Tibial artery (tissue), 4 donors: ENCODE data around the gene PNPLA6.

ENCODE experiments used
- DNase-seq, 2 donors: peaks; one replicate each; pipeline ENCODE4 v3.0.0-alpha.2; 2019
- H3K27ac ChIP-seq, 2 donors: fragments of 200-600 bp; sonication (generic) in 1 of 2; 1 replicate in 1 of 2; 2 replicates in 1 of 2; pipeline ENCODE4 v1.5.1; 2018 to 2019; ENCODE audit warnings: mild to moderate bottlenecking in 1 of 2
- H3K27me3 ChIP-seq, 2 donors: fragments of 200-600 bp; sonication (generic) in 1 of 2; one replicate each; pipeline versions ENCODE4 v1.5.1 to v1.6.0; 2016 to 2019
- H3K36me3 ChIP-seq, 3 donors: fragments of 200-600 bp; sonication (generic) in 2 of 3; one replicate each; pipeline ENCODE4 v1.5.1; 2016 to 2019; ENCODE audit warnings: mild to moderate bottlenecking in 2 of 3
- H3K4me1 ChIP-seq, 4 donors: fragments of 200-600 bp; sonication (generic) in 2 of 4; 1 replicate in 3 of 4; 2 replicates in 1 of 4; pipeline ENCODE4 v1.5.1; 2016 to 2019
- H3K4me3 ChIP-seq, 2 donors: fragments of 200-600 bp; sonication (generic) in 1 of 2; 1 replicate in 1 of 2; 2 replicates in 1 of 2; pipeline ENCODE4 v1.5.1; 2018 to 2019; ENCODE audit warnings: mild to moderate bottlenecking in 2 of 2
- H3K9me3 ChIP-seq, 3 donors: fragments of 200-600 bp; sonication (generic) in 1 of 3; one replicate each; pipeline ENCODE4 v1.5.1; 2016 to 2019
- intact Hi-C: fragments of 100-400 bp; cut with DNase I; formaldehyde crosslinking; loops from one replicate; pipeline ENCODE4 v1.15.0; 2023; ENCODE audit warnings: low total_unique reads
- TF ChIP-seq, protein P1 (sequence below), 2 experiments: fragments of 200-600 bp in 1 of 2; fragments of 450-650 bp in 1 of 2; IDR thresholded peaks; one replicate each; pipeline ENCODE4 v1.5.1; 2017 to 2019; ENCODE audit warnings: antibody characterized with exemption in 2 of 2, mild to moderate bottlenecking in 1 of 2, moderate library complexity in 1 of 2

PNPLA6 gene

DNA sequence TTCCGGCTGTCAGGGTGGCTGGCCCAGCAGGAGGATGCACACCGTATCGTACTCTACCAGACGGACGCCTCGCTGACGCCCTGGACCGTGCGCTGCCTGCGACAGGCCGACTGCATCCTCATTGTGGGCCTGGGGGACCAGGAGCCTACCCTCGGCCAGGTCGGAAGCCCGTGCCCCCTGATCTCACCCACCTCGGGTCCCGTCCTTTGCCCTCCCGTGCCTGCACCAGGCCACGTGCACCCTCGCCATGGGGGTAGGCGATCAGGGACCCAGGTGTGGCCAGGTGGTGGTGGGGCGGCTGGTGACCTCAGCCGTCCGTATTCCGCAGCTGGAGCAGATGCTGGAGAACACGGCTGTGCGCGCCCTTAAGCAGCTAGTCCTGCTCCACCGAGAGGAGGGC is 19.0 kb downstream of the PNPLA6 start:
- H3K27ac ChIP-seq = no peak overlapping the region
- TF ChIP-seq, protein P1, sequence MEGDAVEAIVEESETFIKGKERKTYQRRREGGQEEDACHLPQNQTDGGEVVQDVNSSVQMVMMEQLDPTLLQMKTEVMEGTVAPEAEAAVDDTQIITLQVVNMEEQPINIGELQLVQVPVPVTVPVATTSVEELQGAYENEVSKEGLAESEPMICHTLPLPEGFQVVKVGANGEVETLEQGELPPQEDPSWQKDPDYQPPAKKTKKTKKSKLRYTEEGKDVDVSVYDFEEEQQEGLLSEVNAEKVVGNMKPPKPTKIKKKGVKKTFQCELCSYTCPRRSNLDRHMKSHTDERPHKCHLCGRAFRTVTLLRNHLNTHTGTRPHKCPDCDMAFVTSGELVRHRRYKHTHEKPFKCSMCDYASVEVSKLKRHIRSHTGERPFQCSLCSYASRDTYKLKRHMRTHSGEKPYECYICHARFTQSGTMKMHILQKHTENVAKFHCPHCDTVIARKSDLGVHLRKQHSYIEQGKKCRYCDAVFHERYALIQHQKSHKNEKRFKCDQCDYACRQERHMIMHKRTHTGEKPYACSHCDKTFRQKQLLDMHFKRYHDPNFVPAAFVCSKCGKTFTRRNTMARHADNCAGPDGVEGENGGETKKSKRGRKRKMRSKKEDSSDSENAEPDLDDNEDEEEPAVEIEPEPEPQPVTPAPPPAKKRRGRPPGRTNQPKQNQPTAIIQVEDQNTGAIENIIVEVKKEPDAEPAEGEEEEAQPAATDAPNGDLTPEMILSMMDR (IDR thresholded peaks at IDR 0.05) = no peak
- peaks cover 66 to 96% (median 75%) of the 10 kb centered on the region in 3 donors for H3K36me3 ChIP-seq
- no peaks in the 10 kb centered on the region for H3K27me3 ChIP-seq
- no peak overlapping the region for H3K4me3 ChIP-seq
- H3K9me3 ChIP-seq = no peaks in the 10 kb centered on the region
- H3K4me1 ChIP-seq = peaks cover 0 to 10% (median 2%) of the 10 kb centered on the region in 4 donors
- intact Hi-C loops = no loop called here
- DNase-seq = no peak

DNA sequence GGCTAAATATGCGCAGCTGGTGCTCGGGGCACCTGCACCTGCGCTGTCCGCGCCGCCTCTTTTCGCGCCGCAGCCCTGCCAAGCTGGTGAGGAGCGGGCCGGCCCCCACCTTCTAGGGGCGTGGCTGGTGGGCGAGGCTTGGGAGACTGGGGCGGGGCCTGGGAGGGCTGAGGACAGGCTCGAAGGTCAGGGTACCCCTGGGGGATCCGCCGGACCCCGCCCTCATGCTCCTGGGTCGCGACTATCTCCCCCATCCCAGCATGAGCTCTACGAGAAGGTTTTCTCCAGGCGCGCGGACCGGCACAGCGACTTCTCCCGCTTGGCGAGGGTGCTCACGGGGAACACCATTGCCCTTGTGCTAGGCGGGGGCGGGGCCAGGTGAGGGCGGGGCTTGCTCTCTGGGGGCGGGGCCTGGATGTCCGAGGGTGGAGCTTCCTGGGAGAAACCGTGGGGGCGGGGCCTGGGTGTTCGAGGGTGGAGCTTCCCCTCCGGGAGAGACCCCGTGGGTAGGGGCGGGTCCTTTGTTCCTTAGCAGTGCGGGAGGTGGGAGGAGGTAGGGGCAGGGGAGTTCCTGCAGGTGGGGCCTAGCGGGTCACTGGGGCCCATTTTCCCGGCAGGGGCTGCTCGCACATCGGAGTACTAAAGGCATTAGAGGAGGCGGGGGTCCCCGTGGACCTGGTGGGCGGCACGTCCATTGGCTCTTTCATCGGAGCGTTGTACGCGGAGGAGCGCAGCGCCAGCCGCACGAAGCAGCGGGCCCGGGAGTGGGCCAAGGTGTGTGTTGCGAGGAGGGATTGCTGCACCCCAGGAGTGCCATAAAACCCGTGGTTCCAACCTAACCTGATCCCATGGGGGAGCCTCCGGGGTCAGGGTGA is 19.7 kb downstream of the PNPLA6 start:
- Histone ChIP-seq H3K27ac (no peak overlapping the region), H3K27me3 (no peaks in the 10 kb centered on the region), H3K4me3 (no peak overlapping the region), H3K36me3 (peaks cover 66 to 96% (median 75%) of the 10 kb centered on the region in 3 donors), H3K9me3 (no peaks in the 10 kb centered on the region), H3K4me1 (peaks cover 0 to 10% (median 2%) of the 10 kb centered on the region in 4 donors)
- TF ChIP-seq, protein P1 (IDR thresholded peaks at IDR 0.05) = no peak
- DNase-seq = no peak
- intact Hi-C loops = no loop called here

DNA sequence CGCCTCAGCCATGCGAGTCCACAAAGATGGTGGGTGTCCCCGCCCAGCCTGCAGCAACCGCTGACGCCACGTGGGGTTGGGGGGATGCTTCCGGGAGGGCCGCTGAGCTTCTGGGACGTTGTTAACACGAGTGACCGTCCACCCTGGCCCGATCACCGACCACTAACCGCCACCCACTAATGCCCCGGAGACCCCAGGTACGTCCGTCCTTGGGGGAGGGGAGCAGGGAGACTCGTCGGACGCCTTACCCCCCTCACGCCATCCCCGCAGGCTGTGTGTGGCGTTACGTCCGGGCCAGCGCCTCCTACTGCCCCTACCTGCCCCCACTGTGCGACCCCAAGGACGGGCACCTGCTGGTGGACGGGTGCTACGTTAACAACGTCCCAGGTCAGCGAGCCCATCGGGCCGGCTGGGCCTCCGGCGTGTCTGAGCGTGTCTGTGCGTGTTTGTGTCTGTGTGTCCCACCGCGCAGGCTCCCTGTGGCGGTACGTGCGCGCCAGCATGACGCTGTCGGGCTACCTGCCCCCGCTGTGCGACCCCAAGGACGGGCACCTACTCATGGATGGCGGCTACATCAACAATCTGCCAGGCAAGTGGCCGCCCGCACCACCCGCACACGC is 21.3 kb downstream of the PNPLA6 start:
- H3K36me3 ChIP-seq = peaks cover 76 to 96% (median 83%) of the 10 kb centered on the region in 3 donors
- H3K27me3 ChIP-seq = no peaks in the 10 kb centered on the region
- peaks cover 0 to under 1% (median 0%) of the 10 kb centered on the region in 4 donors for H3K4me1 ChIP-seq
- intact Hi-C loops = no loop called here
- H3K27ac ChIP-seq = no peak overlapping the region
- TF ChIP-seq, protein P1 (IDR thresholded peaks at IDR 0.05) = no peak
- DNase-seq = no peak
- no peak overlapping the region for H3K4me3 ChIP-seq
- no peaks in the 10 kb centered on the region for H3K9me3 ChIP-seq

DNA sequence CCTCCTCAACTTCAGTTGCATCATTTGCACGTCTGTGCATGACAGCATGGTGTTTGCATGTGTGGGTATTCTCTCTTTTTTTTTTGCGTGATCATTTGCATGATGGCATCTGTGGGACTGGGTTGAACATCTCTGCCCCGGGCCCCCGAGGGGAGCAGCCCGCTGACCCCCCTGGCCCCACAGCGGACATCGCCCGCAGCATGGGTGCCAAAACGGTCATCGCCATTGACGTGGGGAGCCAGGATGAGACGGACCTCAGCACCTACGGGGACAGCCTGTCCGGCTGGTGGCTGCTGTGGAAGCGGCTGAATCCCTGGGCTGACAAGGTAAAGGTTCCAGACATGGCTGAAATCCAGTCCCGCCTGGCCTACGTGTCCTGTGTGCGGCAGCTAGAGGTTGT is 23.1 kb downstream of the PNPLA6 start:
- Histone ChIP-seq H3K36me3 (peaks cover 76 to 92% (median 82%) of the 10 kb centered on the region in 3 donors), H3K4me3 (no peak overlapping the region), H3K27ac (no peak overlapping the region), H3K27me3 (no peaks in the 10 kb centered on the region), H3K9me3 (no peaks in the 10 kb centered on the region), H3K4me1 (no peaks in the 10 kb centered on the region)
- TF ChIP-seq, protein P1 (IDR thresholded peaks at IDR 0.05) = no peak
- intact Hi-C loops = no loop called here
- DNase-seq = no peak

DNA sequence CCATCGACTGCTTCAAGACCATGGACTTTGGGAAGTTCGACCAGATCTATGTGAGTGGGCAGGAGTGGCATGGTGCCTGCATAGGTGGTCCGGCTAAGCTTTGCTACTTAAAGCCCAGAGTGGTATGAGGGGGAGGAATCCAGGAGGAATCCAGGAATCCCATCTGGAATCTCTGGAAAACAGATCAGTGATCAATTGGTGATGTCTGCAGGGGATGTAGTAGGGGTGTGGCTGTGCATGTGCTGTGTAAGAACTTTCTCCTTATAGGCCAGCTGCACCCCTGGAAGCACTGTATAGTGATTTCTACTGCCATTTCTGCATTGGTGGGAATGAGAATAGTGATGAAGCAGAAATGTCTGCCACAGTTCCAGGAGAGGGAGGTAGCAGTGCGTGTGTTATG is 23.6 kb downstream of the PNPLA6 start:
- no peaks in the 10 kb centered on the region for H3K9me3 ChIP-seq
- H3K27ac ChIP-seq = no peak overlapping the region
- no peak overlapping the region for H3K4me3 ChIP-seq
- no peak for DNase-seq
- TF ChIP-seq, protein P1 (IDR thresholded peaks at IDR 0.05) = no peak
- no peaks in the 10 kb centered on the region for H3K4me1 ChIP-seq
- intact Hi-C loops = no loop called here
- no peaks in the 10 kb centered on the region for H3K27me3 ChIP-seq
- peaks cover 72 to 87% (median 80%) of the 10 kb centered on the region in 3 donors for H3K36me3 ChIP-seq
